ENCODE measurements around the gene NACA2.

The NACA2 gene

GRCh38 chr17:61586031-61586566 is 4.9 kb downstream of the NACA2 start:
- no peak overlapping the region for H3K4me2 ChIP-seq (ENCODE audit: low read length)
- no peak overlapping the region for H3K27ac ChIP-seq (ENCODE audit: low read depth, low read length)
- WGBS (ENCODE audit: extremely low coverage, insufficient coverage, low lambda C conversion rate) = no CpG with 5 or more reads among the region's 4 CpGs

GRCh38 chr17:61584866-61585265 is 6.2 kb downstream of the NACA2 start:
- no peak overlapping the region for H4K5ac ChIP-seq (ENCODE audit: low read length)
- no peak overlapping the region for H3K4me2 ChIP-seq (ENCODE audit: low read length)
- no peaks in the 10 kb centered on the region for H3K36me3 ChIP-seq (ENCODE audit: control insufficient read depth, insufficient read depth, low read length)
- H4K8ac ChIP-seq (ENCODE audit: low read depth, low read length) = no peak overlapping the region
- H3K27ac ChIP-seq (ENCODE audit: low read depth, low read length) = no peak overlapping the region
- H3K79me2 ChIP-seq (ENCODE audit: control insufficient read depth, insufficient read depth, low read length) = no peaks in the 10 kb centered on the region
- H3K18ac ChIP-seq (ENCODE audit: low read length) = no peak overlapping the region
- no peak overlapping the region for H2BK5ac ChIP-seq (ENCODE audit: low read length)
- no CpG with 5 or more reads among the region's 2 CpGs for WGBS (ENCODE audit: extremely low coverage, insufficient coverage, low lambda C conversion rate)
- H3K27me3 ChIP-seq (ENCODE audit: insufficient read depth, low read length, poor library complexity) = no peaks in the 10 kb centered on the region
- no peaks in the 10 kb centered on the region for H3K4me1 ChIP-seq (ENCODE audit: control insufficient read depth, low read depth, low read length)
- H3K4me3 ChIP-seq (ENCODE audit: low read length) = no peak overlapping the region
- H3K9ac ChIP-seq (ENCODE audit: low read length) = no peak overlapping the region
- H3K56ac ChIP-seq (ENCODE audit: low read length) = no peak overlapping the region
- H3K23ac ChIP-seq (ENCODE audit: low read length) = no peak overlapping the region
- H3K79me1 ChIP-seq (ENCODE audit: low read length) = no peaks in the 10 kb centered on the region
- H2BK120ac ChIP-seq (ENCODE audit: low read depth, low read length) = no peak overlapping the region
- no peak overlapping the region for H2BK15ac ChIP-seq (replicated peaks; ENCODE audit: low read depth)
- H3K4ac ChIP-seq (ENCODE audit: low read depth, low read length) = no peak overlapping the region
- DNase-seq = no peak
- no peak overlapping the region for H2AK5ac ChIP-seq (ENCODE audit: low read length)

More at GRCh38 chr17:61586031-61586566, 4.9 kb downstream of the NACA2 start:
- no peak overlapping the region for H2BK120ac ChIP-seq (ENCODE audit: low read depth, low read length)
- no peak overlapping the region for H3K56ac ChIP-seq (ENCODE audit: low read length)
- no peak overlapping the region for H3K18ac ChIP-seq (ENCODE audit: low read length)
- no peak overlapping the region for H4K8ac ChIP-seq (ENCODE audit: low read depth, low read length)
- H3K79me1 ChIP-seq (ENCODE audit: low read length) = no peaks in the 10 kb centered on the region
- DNase-seq = no peak
- no peak overlapping the region for H3K9ac ChIP-seq (ENCODE audit: low read length)
- no peak overlapping the region for H2BK15ac ChIP-seq (replicated peaks; ENCODE audit: low read depth)
- H3K4ac ChIP-seq (ENCODE audit: low read depth, low read length) = no peak overlapping the region
- H3K4me3 ChIP-seq (ENCODE audit: low read length) = no peak overlapping the region
- H3K27me3 ChIP-seq (ENCODE audit: insufficient read depth, low read length, poor library complexity) = no peaks in the 10 kb centered on the region
- no peaks in the 10 kb centered on the region for H3K4me1 ChIP-seq (ENCODE audit: control insufficient read depth, low read depth, low read length)
- H2AK5ac ChIP-seq (ENCODE audit: low read length) = no peak overlapping the region
- no peak overlapping the region for H3K23ac ChIP-seq (ENCODE audit: low read length)
- H2BK5ac ChIP-seq (ENCODE audit: low read length) = no peak overlapping the region
- no peaks in the 10 kb centered on the region for H3K79me2 ChIP-seq (ENCODE audit: control insufficient read depth, insufficient read depth, low read length)
- H4K5ac ChIP-seq (ENCODE audit: low read length) = no peak overlapping the region
- no peaks in the 10 kb centered on the region for H3K36me3 ChIP-seq (ENCODE audit: control insufficient read depth, insufficient read depth, low read length)

GRCh38 chr17:61584266-61584665 is 6.8 kb downstream of the NACA2 start:
- H3K4ac ChIP-seq (ENCODE audit: low read depth, low read length) = no peak overlapping the region
- H3K56ac ChIP-seq (ENCODE audit: low read length) = no peak overlapping the region
- H2BK5ac ChIP-seq (ENCODE audit: low read length) = no peak overlapping the region
- H3K36me3 ChIP-seq (ENCODE audit: control insufficient read depth, insufficient read depth, low read length) = no peaks in the 10 kb centered on the region
- H3K18ac ChIP-seq (ENCODE audit: low read length) = no peak overlapping the region
- no peak overlapping the region for H3K23ac ChIP-seq (ENCODE audit: low read length)
- no peaks in the 10 kb centered on the region for H3K27me3 ChIP-seq (ENCODE audit: insufficient read depth, low read length, poor library complexity)
- H3K9ac ChIP-seq (ENCODE audit: low read length) = no peak overlapping the region
- no peak overlapping the region for H2AK5ac ChIP-seq (ENCODE audit: low read length)
- no peak for DNase-seq
- H3K4me3 ChIP-seq (ENCODE audit: low read length) = no peak overlapping the region
- H3K79me1 ChIP-seq (ENCODE audit: low read length) = no peaks in the 10 kb centered on the region
- no peak overlapping the region for H4K8ac ChIP-seq (ENCODE audit: low read depth, low read length)
- H3K79me2 ChIP-seq (ENCODE audit: control insufficient read depth, insufficient read depth, low read length) = no peaks in the 10 kb centered on the region
- no peak overlapping the region for H3K27ac ChIP-seq (ENCODE audit: low read depth, low read length)
- H3K4me1 ChIP-seq (ENCODE audit: control insufficient read depth, low read depth, low read length) = no peaks in the 10 kb centered on the region
- no peak overlapping the region for H4K5ac ChIP-seq (ENCODE audit: low read length)
- no CpG with 5 or more reads among the region's 2 CpGs for WGBS (ENCODE audit: extremely low coverage, insufficient coverage, low lambda C conversion rate)
- H3K4me2 ChIP-seq (ENCODE audit: low read length) = no peak overlapping the region
- H2BK15ac ChIP-seq (replicated peaks; ENCODE audit: low read depth) = no peak overlapping the region
- no peak overlapping the region for H2BK120ac ChIP-seq (ENCODE audit: low read depth, low read length)

- H2BK120ac ChIP-seq (ENCODE audit: low read depth, low read length) = no peak overlapping the region
- H3K27ac ChIP-seq (ENCODE audit: low read depth, low read length) = no peak overlapping the region
- H4K8ac ChIP-seq (ENCODE audit: low read depth, low read length) = no peak overlapping the region
- H3K27me3 ChIP-seq (ENCODE audit: insufficient read depth, low read length, poor library complexity) = no peaks in the 10 kb centered on the region
- no peaks in the 10 kb centered on the region for H3K36me3 ChIP-seq (ENCODE audit: control insufficient read depth, insufficient read depth, low read length)
- no CpG with 5 or more reads among the region's 4 CpGs for WGBS (ENCODE audit: extremely low coverage, insufficient coverage, low lambda C conversion rate)
- no peak overlapping the region for H4K5ac ChIP-seq (ENCODE audit: low read length)
- DNase-seq = no peak
- H3K79me2 ChIP-seq (ENCODE audit: control insufficient read depth, insufficient read depth, low read length) = no peaks in the 10 kb centered on the region
- no peaks in the 10 kb centered on the region for H3K4me1 ChIP-seq (ENCODE audit: control insufficient read depth, low read depth, low read length)
- no peak overlapping the region for H2BK5ac ChIP-seq (ENCODE audit: low read length)
- H3K4me2 ChIP-seq (ENCODE audit: low read length) = no peak overlapping the region
- no peak overlapping the region for H3K23ac ChIP-seq (ENCODE audit: low read length)
- H3K4me3 ChIP-seq (ENCODE audit: low read length) = no peak overlapping the region
- H2AK5ac ChIP-seq (ENCODE audit: low read length) = no peak overlapping the region
- H3K18ac ChIP-seq (ENCODE audit: low read length) = no peak overlapping the region
- no peak overlapping the region for H3K4ac ChIP-seq (ENCODE audit: low read depth, low read length)
- no peak overlapping the region for H3K9ac ChIP-seq (ENCODE audit: low read length)
- no peaks in the 10 kb centered on the region for H3K79me1 ChIP-seq (ENCODE audit: low read length)
- H3K56ac ChIP-seq (ENCODE audit: low read length) = no peak overlapping the region
- H2BK15ac ChIP-seq (replicated peaks; ENCODE audit: low read depth) = no peak overlapping the region
These were observed 7.3 kb downstream of the NACA2 start for GRCh38 chr17:61583660-61584264.

- no peaks in the 10 kb centered on the region for H3K27me3 ChIP-seq (ENCODE audit: insufficient read depth, low read length, poor library complexity)
These were observed 7.8 kb downstream of the NACA2 start for GRCh38 chr17:61583242-61583641.

GRCh38 chr17:61582593-61582992 is 8.4 kb downstream of the NACA2 start:
- Histone ChIP-seq H4K8ac (ENCODE audit: low read depth, low read length) (no peak overlapping the region), H3K79me1 (ENCODE audit: low read length) (no peaks in the 10 kb centered on the region), H2BK15ac (replicated peaks; ENCODE audit: low read depth) (no peak overlapping the region), H3K27me3 (ENCODE audit: insufficient read depth, low read length, poor library complexity) (no peaks in the 10 kb centered on the region), H2AK5ac (ENCODE audit: low read length) (no peak overlapping the region), H3K23ac (ENCODE audit: low read length) (no peak overlapping the region), H3K56ac (ENCODE audit: low read length) (no peak overlapping the region), H3K27ac (ENCODE audit: low read depth, low read length) (no peak overlapping the region), H3K4ac (ENCODE audit: low read depth, low read length) (no peak overlapping the region), H3K4me3 (ENCODE audit: low read length) (no peak overlapping the region), H3K9ac (ENCODE audit: low read length) (no peak overlapping the region), H2BK120ac (ENCODE audit: low read depth, low read length) (no peak overlapping the region), H4K5ac (ENCODE audit: low read length) (no peak overlapping the region), H3K36me3 (ENCODE audit: control insufficient read depth, insufficient read depth, low read length) (no peaks in the 10 kb centered on the region), H2BK5ac (ENCODE audit: low read length) (no peak overlapping the region), H3K18ac (ENCODE audit: low read length) (no peak overlapping the region), H3K4me2 (ENCODE audit: low read length) (no peak overlapping the region), H3K4me1 (ENCODE audit: control insufficient read depth, low read depth, low read length) (no peaks in the 10 kb centered on the region), H3K79me2 (ENCODE audit: control insufficient read depth, insufficient read depth, low read length) (no peaks in the 10 kb centered on the region)
- DNase-seq = no peak

More at GRCh38 chr17:61583242-61583641, 7.8 kb downstream of the NACA2 start:
- no peaks in the 10 kb centered on the region for H3K36me3 ChIP-seq (ENCODE audit: control insufficient read depth, insufficient read depth, low read length)
- H3K23ac ChIP-seq (ENCODE audit: low read length) = no peak overlapping the region
- H3K4me3 ChIP-seq (ENCODE audit: low read length) = no peak overlapping the region
- WGBS (ENCODE audit: extremely low coverage, insufficient coverage, low lambda C conversion rate) = no CpG with 5 or more reads among the region's 3 CpGs
- no peak overlapping the region for H3K18ac ChIP-seq (ENCODE audit: low read length)
- H4K5ac ChIP-seq (ENCODE audit: low read length) = no peak overlapping the region
- peak; percentile 35 for DNase-seq
- no peak overlapping the region for H4K8ac ChIP-seq (ENCODE audit: low read depth, low read length)
- H3K27ac ChIP-seq (ENCODE audit: low read depth, low read length) = no peak overlapping the region
- H3K4me1 ChIP-seq (ENCODE audit: control insufficient read depth, low read depth, low read length) = no peaks in the 10 kb centered on the region
- H2AK5ac ChIP-seq (ENCODE audit: low read length) = no peak overlapping the region
- no peak overlapping the region for H3K56ac ChIP-seq (ENCODE audit: low read length)
- no peak overlapping the region for H2BK15ac ChIP-seq (replicated peaks; ENCODE audit: low read depth)
- H2BK5ac ChIP-seq (ENCODE audit: low read length) = no peak overlapping the region
- H3K79me2 ChIP-seq (ENCODE audit: control insufficient read depth, insufficient read depth, low read length) = no peaks in the 10 kb centered on the region
- no peak overlapping the region for H3K9ac ChIP-seq (ENCODE audit: low read length)
- H3K79me1 ChIP-seq (ENCODE audit: low read length) = no peaks in the 10 kb centered on the region
- H3K4ac ChIP-seq (ENCODE audit: low read depth, low read length) = no peak overlapping the region
- no peak overlapping the region for H2BK120ac ChIP-seq (ENCODE audit: low read depth, low read length)
- no peak overlapping the region for H3K4me2 ChIP-seq (ENCODE audit: low read length)
